ENCODE measurements around the gene HLA-DQA1.

Gene HLA-DQA1

GRCh38 chr6:32614366-32615081 is 22.7 kb upstream of the HLA-DQA1 start:
- Histone ChIP-seq H3K9ac (no peak overlapping the region), H3K4me1 (peaks cover 0 to 13% (median 5%) of the 10 kb centered on the region in 10 experiments; a peak in 11 of 20 replicates), H3K27ac (no peak overlapping the region), H3K9me3 (replicated peaks in 1 of 11) (peaks cover 11 to 21% (median 16%) of the 10 kb centered on the region in 11 experiments), H4K20me1 (no peaks in the 10 kb centered on the region), H3K4me3 (no peak overlapping the region), H3K27me3 (no peaks in the 10 kb centered on the region), H3K4me2 (no peak overlapping the region), H3K36me3 (no peaks in the 10 kb centered on the region; a peak in 1 of 22 replicates)
- TF ChIP-seq Cebpa-rat (IDR thresholded peaks at IDR 0.05) = no peak

DNA sequence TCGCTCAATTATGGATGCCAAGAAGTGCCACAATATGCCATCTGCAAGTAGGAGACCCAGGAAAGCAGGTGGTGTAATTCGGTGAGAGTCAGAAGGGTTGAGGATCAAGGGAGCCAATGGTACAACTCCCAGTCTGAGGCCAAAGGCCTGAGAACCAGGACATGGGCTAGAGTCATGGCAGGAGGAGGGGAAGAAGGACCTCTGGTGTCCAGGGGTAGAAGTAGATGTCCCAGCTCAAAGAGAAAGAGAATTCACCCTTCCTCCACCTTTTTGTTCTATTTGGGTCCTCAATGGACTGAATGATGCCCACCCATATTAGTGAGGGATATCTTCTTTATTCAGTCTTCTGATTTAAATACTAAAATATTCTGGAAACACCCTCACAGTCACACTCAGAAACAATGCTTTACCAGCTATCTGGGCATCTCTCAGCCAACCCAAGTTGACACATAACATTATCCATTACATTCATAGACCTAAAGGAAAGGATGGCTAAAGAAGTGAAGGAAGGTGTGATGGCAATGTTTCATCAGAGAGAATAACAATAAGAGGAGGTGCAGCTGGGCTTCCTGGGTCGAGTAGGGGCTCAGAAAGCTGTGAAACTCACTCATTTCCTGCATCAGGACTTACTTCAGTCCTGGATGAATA is 21.2 kb upstream of the HLA-DQA1 start:
- H3K4me2 ChIP-seq = peak overlapping the region in 8 of 11 experiments; percentile 12 to 46 (median 35); a peak in 9 of 22 replicates
- H3K36me3 ChIP-seq = no peaks in the 10 kb centered on the region; a peak in 1 of 22 replicates
- TF ChIP-seq Cebpa-rat (IDR thresholded peaks at IDR 0.05) = no peak
- no peak overlapping the region for H3K4me3 ChIP-seq
- peak overlapping the region in 4 of 11 experiments; percentile 20 to 52 (median 48); a peak in 5 of 22 replicates for H3K27ac ChIP-seq
- peaks cover 11 to 21% (median 16%) of the 10 kb centered on the region in 11 experiments for H3K9me3 ChIP-seq (replicated peaks in 1 of 11)
- H3K27me3 ChIP-seq = no peaks in the 10 kb centered on the region
- H3K4me1 ChIP-seq = peaks cover 0 to 13% (median 3%) of the 10 kb centered on the region in 10 experiments; a peak in 6 of 20 replicates
- H3K9ac ChIP-seq = peak overlapping the region in 3 of 11 experiments; percentile 9 to 27 (median 11); a peak in 2 of 22 replicates
- no peaks in the 10 kb centered on the region for H4K20me1 ChIP-seq

- no peak overlapping the region for H3K4me3 ChIP-seq
- H3K9me3 ChIP-seq (replicated peaks in 1 of 11) = peaks cover 11 to 21% (median 16%) of the 10 kb centered on the region in 11 experiments
- no peak overlapping the region for H3K4me2 ChIP-seq
- H4K20me1 ChIP-seq = no peaks in the 10 kb centered on the region
- H3K36me3 ChIP-seq = no peaks in the 10 kb centered on the region; a peak in 1 of 22 replicates
- H3K4me1 ChIP-seq = peaks cover 9 to 25% (median 14%) of the 10 kb centered on the region in 10 experiments; a peak in 16 of 20 replicates
- H3K9ac ChIP-seq = no peak overlapping the region
- H3K27me3 ChIP-seq = no peaks in the 10 kb centered on the region
- H3K27ac ChIP-seq = no peak overlapping the region
- no peak for TF ChIP-seq Cebpa-rat (IDR thresholded peaks at IDR 0.05)
Observed at GRCh38 chr6:32617751-32618150, 19.5 kb upstream of the HLA-DQA1 start.

DNA sequence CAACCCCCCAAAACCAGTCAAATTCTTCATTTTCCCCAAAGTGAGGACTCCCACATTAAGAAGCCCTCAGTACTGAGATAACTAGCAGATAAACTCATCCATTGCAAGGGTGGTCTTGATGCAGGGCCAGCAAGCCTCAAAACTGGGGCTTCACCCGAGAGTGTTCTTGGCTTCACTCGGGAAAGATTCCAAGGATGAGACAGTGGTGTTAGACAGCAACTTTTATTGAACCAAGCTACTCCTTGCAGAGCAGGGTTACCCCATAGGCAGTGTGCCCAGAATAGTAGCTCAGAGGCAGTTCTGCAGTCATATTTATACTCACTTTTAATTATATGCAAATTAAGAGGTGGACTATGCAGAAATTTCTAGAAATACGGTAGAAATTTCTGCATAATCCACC is 15.8 kb upstream of the HLA-DQA1 start:
- H3K9ac ChIP-seq = no peak overlapping the region
- peak overlapping the region in 9 of 11 experiments; percentile 84 to 94 (median 89); a peak in 13 of 22 replicates for H3K27ac ChIP-seq
- peaks cover 11 to 21% (median 15%) of the 10 kb centered on the region in 11 experiments for H3K9me3 ChIP-seq (replicated peaks in 1 of 11)
- peak overlapping the region in 8 of 11 experiments; percentile 29 to 75 (median 68); a peak in 9 of 22 replicates for H3K4me2 ChIP-seq
- peaks cover 22 to 42% (median 33%) of the 10 kb centered on the region in 10 experiments for H3K4me1 ChIP-seq
- H4K20me1 ChIP-seq = no peaks in the 10 kb centered on the region
- H3K27me3 ChIP-seq = no peaks in the 10 kb centered on the region
- no peaks in the 10 kb centered on the region for H3K36me3 ChIP-seq
- no peak overlapping the region for H3K4me3 ChIP-seq
- no peak for TF ChIP-seq Cebpa-rat (IDR thresholded peaks at IDR 0.05)

GRCh38 chr6:32622545-32623401 is 14.4 kb upstream of the HLA-DQA1 start:
- Histone ChIP-seq H3K4me3 (peak overlapping the region in 2 of 10 experiments; percentile 19 to 46; a peak in 2 of 20 replicates), H3K36me3 (no peaks in the 10 kb centered on the region), H3K4me1 (peaks cover 16 to 43% (median 38%) of the 10 kb centered on the region in 10 experiments), H3K27ac (peak overlapping the region; percentile 57 to 94 (median 88); a peak in 21 of 22 replicates), H3K27me3 (no peaks in the 10 kb centered on the region), H3K4me2 (peak overlapping the region; percentile 62 to 76 (median 72)), H3K9ac (peak overlapping the region in 10 of 11 experiments; percentile 60 to 82 (median 74); a peak in 19 of 22 replicates), H3K9me3 (replicated peaks in 1 of 11) (peaks cover 8 to 13% (median 11%) of the 10 kb centered on the region in 11 experiments), H4K20me1 (no peaks in the 10 kb centered on the region)
- TF ChIP-seq Cebpa-rat (IDR thresholded peaks at IDR 0.05) = peak in 2 of 11 experiments; percentile 6 to 13; a peak in 1 of 22 replicates

GRCh38 chr6:32623693-32624092 is 13.5 kb upstream of the HLA-DQA1 start:
- no peaks in the 10 kb centered on the region for H4K20me1 ChIP-seq
- peak overlapping the region in 6 of 11 experiments; percentile 15 to 76 (median 48); a peak in 8 of 22 replicates for H3K9ac ChIP-seq
- no peak for TF ChIP-seq Cebpa-rat (IDR thresholded peaks at IDR 0.05)
- peaks cover 0 to 4% (median 2%) of the 10 kb centered on the region in 11 experiments; a peak in 17 of 22 replicates for H3K9me3 ChIP-seq (replicated peaks in 1 of 11)
- H3K36me3 ChIP-seq = no peaks in the 10 kb centered on the region
- no peaks in the 10 kb centered on the region for H3K27me3 ChIP-seq
- peaks cover 16 to 48% (median 40%) of the 10 kb centered on the region in 10 experiments for H3K4me1 ChIP-seq
- H3K27ac ChIP-seq = peak overlapping the region in 10 of 11 experiments; percentile 75 to 94 (median 88); a peak in 19 of 22 replicates
- no peak overlapping the region for H3K4me3 ChIP-seq
- H3K4me2 ChIP-seq = peak overlapping the region; percentile 50 to 76 (median 71)

- TF ChIP-seq Cebpa-rat (IDR thresholded peaks at IDR 0.05) = no peak
- H3K27ac ChIP-seq = peak overlapping the region in 6 of 11 experiments; percentile 35 to 94 (median 72); a peak in 10 of 22 replicates
- no peaks in the 10 kb centered on the region for H3K27me3 ChIP-seq
- H3K36me3 ChIP-seq = no peaks in the 10 kb centered on the region
- no peak overlapping the region for H3K4me3 ChIP-seq
- 0 out of 22 replicates have a peak, but pooled peaks cover 0 to 1% (median 0%) of the 10 kb centered on the region in 11 experiments for H3K9me3 ChIP-seq (replicated peaks in 1 of 11)
- no peak overlapping the region for H3K9ac ChIP-seq
- H3K4me2 ChIP-seq = peak overlapping the region in 6 of 11 experiments; percentile 36 to 71 (median 67); a peak in 9 of 22 replicates
- peaks cover 16 to 48% (median 40%) of the 10 kb centered on the region in 10 experiments for H3K4me1 ChIP-seq
- H4K20me1 ChIP-seq = no peaks in the 10 kb centered on the region
Observed at GRCh38 chr6:32624565-32624964, 12.6 kb upstream of the HLA-DQA1 start.

DNA sequence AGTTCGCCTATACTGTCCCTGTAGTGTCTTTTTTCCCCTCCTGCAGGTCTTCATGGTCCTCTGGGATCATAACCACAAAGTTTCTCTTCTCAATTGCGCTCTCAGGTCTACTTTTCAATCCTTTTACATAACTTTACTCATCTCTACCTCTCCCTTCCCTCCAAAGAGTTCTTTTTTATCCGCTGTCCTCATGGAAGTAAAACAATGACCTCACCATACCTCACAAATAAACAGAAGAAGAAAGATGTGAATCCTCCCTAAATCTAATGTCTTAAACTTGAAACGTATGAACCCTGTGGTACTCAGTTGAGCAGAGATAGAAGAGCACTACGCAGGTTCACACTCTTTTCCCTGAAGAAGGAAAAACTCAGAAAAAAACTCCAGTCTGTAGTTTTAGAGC is 12.1 kb upstream of the HLA-DQA1 start:
- Histone ChIP-seq H3K27me3 (no peaks in the 10 kb centered on the region), H3K36me3 (no peaks in the 10 kb centered on the region), H3K9me3 (replicated peaks in 1 of 11) (peaks cover 0 to 7% (median 0%) of the 10 kb centered on the region in 11 experiments; a peak in 3 of 22 replicates), H3K4me1 (peaks cover 16 to 48% (median 40%) of the 10 kb centered on the region in 10 experiments), H4K20me1 (no peaks in the 10 kb centered on the region), H3K9ac (peak overlapping the region in 1 of 11 experiments; percentile 50; a peak in 1 of 22 replicates), H3K4me3 (no peak overlapping the region), H3K27ac (peak overlapping the region in 6 of 11 experiments; percentile 22 to 89 (median 53); a peak in 10 of 22 replicates), H3K4me2 (peak overlapping the region; percentile 21 to 72 (median 66); a peak in 21 of 22 replicates)
- TF ChIP-seq Cebpa-rat (IDR thresholded peaks at IDR 0.05) = no peak

Data from BLaER1 treated with 17β-estradiol and CSF1 and Interleukin-3, amounts not matched to agents 10 nM and 100 nM (cell line).